GM19238 (cell line): ENCODE measurements around the gene TP53RK.
A peak's percentile ranks its signal among the peaks of the same experiment; 100 is the strongest.

Experiments used
- DNase-seq: peaks from one replicate; pipeline ENCODE4 v3.0.0; 2011; ENCODE audit warnings: low spot score; ENCODE audit not compliant: insufficient read length

The TP53RK gene

DNA sequence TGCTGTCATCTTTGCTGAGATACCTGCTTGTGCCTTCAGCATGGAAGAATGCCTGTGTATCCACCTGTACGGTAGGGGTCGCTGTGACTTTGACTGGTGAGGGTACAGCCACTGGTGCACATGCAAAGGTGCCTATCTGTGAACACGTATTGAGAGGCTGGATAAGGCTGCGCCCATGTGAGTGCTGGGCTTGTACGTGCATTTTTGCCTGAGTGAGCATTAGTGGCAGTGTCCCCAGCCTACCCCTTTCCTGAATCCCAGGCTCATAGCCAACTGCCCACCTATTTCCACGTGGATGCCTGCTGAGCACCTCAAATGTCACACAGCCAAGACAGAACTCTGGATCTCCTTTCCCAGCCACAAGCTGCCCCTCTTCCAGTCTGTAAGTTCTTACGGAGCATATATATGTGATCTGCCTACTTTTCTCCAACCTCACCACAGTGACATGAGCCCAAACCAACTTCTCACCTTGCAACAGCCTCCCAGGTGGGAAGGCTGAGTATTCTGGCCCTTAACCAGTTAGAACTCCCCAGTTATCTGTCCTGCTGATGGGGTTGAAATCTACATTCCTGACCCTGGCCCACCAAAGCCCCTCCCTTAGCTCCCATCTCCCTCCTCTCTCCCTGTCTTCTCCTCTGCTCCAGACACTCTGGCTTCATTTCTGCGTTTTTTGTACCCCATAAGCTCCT is 19.1 kb upstream of the TP53RK start:
- DNase-seq, result no peak

DNA sequence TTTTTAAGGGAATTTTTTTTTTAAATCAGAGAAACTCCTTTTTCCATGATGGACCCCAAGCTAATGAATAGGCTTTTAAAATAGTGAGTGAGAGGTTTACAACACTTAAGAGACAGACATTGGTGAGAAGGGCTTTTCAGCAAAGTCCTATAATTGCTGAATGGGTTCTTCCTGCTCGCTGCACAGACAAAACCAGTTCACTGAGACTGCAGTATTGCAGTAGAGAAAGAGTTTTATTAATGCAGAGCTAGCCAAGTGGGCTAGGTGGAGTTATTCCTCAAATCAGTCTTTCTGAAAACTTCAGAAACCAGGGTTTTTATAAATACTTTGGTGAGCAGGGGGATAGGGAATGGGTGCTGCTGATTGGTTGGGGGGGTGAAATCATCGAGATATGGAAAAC is 17.0 kb upstream of the TP53RK start:
- no peak for DNase-seq

DNA sequence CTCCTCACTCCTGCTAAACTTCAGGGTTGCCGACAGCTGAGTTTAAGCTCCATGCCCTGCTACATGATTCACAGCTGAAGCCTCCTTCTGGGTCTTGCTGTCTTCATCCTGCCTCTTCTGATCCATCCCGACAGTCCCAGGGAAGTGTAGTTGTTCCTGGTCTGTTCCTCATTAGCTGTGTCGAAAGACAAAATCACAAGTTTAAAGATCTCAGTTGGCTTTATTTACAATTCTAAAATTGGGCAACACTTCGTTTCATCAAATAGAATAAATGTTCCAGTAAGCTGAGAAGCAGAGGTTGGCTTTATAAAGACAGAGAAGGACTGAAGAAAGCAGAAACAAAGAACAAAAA is 16.1 kb upstream of the TP53RK start:
- DNase-seq, result no peak

DNA sequence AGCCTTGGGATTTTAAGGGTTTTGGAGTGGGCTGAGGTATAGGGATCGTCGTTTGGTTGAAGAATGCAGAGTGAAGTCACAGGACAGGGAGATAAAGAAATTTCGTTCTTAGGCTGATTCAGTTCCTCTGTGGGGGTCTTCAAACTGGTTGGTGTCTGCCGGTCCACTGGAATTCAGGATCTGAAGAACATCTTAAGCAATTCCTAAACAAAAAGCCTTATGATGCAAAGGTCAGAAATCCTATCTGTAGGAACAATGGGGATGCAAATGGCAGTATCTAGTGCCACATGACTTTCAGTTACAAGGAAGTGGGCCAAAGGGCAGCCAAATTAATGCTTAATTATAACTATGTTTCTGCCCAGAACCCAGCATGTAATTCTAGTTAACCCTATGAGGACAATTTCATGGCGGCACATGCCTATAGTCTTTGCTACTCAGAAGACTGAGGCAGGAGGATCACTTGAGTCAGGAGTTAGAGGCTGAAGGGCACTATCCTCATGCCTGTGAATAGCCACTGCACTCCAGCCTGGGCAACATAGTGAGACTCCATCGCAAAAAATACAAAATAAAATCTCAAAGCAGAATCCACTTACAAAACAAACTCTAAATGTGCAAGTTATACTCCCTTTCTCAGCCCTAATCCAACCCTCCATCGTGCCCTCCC is 15.6 kb upstream of the TP53RK start:
- no peak for DNase-seq

DNA sequence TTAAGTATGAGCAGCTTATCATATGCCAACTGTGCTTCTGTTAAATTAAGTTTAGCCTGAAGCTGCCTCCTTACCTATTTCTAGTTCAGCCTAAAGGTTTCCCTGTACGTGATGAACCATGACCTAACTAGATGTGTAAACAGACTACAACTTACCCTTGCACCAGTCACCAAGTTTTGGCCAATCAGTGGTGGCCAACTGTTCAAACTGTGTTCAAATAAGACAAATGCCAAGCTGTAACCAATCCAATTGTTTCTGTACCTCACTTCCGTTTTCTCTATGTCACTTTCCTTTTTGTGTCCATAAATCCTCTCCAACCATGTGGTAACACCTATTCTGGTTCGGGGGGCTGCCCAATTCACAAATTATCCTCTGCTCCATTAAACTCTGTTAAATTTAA is 14.2 kb upstream of the TP53RK start:
- DNase-seq, result no peak

DNA sequence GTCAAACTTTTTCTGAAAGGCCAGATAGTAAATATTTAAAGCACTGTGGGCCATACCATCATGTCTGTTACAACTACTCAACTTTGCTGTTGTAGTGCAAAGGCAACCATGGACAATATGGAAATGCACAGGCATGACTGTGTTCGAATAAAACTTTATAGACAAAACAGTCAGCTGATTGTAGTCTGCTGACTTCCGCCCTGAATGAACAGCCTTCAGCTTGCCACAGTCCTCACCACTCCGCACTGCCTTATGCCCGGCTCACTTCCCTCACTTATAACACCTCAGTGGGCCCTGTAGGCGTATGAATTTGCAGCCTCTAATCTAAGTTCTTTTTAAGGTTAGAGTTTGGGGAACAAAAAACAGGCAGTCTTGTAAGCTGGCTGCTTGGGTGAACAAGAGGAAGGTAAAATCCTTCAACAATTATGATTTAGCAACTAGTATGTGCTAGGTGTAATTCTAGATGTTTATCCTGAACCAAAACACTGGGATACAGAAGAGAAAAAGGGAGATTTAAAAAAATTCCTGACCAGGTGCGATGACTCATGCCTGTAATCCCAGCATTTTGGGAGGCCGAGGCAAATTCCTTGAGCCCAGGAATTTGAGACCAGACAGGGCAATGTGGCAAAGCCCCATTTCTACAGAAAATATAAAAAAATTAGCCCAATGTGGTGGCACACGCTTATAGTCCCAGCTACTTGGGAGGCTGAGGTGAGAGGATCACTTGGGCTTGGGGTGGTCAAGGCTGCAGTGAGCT is 13.4 kb upstream of the TP53RK start:
- DNase-seq, result no peak

DNA sequence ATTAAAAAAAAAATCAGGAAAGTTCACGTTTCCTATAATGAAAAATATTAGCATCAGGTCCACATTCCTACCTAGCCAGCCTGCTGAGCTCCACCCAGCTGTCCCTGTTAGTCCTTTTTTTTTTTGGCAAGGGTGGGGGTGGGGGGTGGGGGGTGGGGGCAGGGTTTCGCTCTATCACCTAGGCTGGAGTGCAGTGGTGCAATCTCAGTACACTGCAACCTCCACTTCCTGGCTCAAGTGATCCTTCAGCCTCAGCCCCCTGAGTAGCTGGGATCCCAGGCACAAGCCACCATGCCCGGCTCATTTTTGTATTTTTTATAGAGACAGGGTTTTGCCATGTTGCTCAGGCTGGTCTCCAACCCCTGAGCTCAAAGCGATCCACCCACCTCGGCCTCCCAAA is 12.7 kb upstream of the TP53RK start:
- no peak for DNase-seq

DNA sequence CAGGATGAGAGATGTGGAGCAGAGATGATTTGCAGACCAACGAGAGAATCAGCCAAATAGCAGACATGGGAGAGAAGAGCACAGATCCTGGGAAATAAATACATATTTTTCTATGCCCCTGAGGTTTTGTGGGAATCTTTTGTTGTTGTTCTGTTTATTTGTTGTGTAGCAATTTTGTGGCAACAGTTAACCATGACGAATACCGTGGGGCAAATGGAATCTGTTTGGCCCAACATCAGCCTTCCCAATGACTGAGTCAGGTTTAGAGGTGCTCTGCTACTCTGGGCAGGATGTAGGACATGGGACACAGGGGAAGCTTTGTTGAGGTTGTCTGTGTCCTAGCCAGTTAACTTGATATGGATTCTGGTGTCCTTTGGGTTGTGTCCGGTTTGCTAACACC is 12.3 kb upstream of the TP53RK start:
- DNase-seq, result no peak

DNA sequence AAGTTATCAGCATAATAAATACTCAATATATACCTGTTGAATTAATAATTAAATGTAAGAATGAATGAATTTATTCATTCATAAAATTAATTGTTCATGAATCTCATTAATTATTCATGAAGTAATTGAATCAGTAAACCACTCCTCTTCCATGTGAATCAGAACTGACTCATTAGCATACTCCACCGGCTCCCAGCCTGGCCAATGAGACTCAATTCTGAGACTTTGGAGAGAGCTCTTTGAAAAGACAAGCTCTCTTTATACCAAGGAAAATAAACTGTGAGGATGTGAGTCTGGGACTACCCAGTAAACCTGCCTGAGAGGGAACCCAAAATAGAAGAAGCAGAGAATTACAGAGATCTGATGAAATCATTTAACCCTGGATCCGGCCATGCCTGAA is 11.8 kb upstream of the TP53RK start:
- DNase-seq, result no peak

DNA sequence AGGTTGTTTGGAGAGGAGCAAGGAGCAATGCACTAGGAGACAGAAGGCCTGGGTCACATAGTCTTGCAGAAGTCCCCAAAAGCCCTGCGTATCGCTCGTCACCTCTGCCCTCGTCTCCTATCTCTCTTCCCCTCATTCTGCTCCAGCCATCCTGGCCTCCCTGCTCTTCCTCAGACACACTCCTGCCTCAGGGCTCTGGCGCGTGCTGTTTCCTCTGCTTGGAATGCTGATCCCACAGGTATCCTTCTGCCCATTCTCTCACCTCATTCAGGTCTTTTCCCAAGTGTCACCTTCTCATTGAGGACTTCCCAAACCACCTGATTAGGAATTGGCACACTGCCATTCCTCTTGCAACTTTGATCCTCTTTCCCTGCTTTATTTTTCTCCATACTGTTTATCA is 11.2 kb upstream of the TP53RK start:
- no peak for DNase-seq

DNA sequence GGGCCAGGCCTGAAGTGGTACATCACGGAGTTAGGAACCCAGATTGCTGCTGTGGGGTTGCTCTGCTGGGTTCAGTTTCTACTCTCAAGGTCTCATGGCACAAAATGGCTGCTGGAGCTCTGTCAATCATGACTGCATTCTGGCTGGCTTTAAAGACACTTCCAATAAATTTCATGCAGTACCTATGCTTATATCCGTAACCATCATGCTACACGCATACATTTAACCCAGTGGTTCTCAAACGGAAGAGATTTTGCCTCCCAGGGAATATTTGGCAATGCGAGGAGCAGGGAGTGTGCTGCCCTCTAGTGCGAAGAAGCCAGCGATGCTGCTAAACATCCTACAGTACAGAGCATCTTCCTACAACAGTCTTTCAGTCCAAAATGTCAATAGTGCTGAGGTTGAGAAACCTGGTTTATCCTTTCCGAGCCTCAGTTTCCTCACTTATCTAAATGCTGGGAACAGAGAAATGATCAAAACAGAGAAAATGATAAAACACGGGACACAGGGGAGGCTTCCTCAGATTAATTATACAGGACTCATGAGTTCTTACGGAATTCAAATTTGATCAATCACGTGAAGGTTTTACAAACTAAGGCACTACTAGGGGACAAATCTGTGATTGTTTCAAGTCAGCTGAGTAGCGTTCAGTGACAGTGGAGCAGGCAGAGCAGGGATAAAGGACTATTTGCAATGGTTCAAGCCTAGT is 10.6 kb upstream of the TP53RK start:
- no peak for DNase-seq

DNA sequence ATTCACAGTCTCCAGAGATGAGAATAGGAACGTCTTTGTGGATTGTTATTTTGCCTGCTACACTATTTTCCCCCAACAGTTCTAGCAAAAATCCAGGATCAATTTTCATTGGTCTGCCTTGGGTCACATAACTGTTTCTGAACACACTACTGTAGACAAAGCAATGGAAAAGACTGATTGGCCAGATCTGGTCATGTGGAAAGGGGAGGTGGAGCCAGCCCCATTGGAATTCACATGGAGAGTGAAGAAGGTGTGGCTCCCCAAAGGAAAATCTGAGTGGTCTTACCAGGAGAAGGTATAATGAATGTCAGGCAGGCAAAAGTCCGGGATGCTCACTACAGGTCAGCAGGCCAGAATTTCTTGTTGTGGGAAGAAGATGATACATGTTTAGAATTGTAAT is 9.5 kb upstream of the TP53RK start:
- no peak for DNase-seq

DNA sequence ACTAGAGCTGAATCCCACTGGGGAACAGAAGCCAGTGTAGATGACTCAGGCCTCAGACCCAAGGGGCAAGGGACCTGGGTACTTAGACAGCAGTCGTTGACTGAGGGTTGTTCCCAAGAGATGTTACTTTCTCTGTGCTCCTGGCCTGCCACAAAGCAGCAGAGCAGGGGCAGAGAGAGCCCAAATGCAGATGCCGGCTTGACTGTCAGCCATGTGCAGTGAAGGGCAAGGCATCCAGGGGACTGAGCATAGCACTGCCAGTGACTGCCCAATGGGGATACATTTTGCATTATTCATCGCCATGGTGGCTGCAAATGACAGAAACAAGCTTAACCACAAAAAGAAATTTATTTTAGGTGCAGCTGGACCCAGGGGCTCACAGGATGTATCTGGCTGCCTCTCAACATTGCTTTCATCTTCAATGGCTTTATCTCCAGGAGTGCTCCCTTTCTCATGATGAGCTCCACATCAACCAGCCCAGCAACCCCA is 7.6 kb upstream of the TP53RK start:
- DNase-seq, result no peak

DNA sequence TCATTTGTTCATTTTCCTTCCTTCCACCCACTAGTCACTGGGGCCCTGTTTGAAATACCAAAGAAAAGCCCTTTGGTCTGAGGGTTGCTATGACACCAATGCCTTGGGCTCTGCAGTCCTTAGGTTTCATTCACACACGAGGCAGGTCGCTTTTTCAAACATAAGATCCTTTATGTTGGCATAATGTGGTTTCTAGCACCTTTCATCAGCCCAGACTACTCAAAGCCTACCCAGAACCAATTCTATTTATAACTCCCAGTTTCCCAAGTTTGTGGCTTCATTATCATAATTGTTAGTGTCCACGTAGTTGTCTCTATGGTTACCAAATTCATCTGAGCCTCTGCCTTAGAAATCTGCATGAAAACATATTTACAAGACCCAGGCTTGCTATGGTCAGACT is 6.6 kb upstream of the TP53RK start:
- no peak for DNase-seq

DNA sequence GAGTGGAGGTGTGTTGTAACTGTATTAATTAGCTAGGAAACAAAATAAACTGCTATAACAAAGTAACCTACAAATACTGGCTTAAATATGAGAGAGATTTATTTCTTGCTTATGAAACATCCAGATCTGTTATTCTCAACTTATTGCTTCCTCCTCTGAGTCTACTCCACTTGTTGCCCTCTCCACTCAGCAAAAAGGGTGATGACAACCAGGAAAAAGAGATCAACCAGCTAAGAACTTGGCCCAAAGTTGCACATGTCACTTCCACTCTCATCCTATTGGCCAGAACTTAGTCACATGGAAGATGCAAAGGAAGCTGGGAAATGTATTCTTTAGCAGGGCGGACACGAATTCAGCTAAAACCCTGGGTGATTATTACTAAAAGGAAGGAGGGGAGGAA is 5.2 kb upstream of the TP53RK start:
- DNase-seq, result no peak

DNA sequence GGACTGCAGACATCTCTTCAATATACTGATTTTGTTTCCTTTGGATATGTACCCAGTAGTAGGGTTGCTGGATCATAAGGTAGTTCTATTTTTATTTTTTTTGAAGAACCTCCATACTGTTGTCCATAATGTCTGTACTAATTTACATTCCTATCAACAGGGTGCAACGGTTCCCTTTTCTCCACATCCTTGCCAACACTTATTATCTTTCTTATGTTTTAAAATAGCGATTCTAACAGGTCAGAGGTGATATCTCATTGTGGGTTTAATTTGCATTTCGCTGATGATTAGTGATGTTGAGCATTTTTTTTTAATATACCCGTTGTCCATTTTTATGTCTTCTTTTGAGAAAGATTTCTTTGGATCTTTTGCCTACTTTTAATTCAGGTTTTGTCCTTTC is 2.0 kb upstream of the TP53RK start:
- DNase-seq, result no peak

DNA sequence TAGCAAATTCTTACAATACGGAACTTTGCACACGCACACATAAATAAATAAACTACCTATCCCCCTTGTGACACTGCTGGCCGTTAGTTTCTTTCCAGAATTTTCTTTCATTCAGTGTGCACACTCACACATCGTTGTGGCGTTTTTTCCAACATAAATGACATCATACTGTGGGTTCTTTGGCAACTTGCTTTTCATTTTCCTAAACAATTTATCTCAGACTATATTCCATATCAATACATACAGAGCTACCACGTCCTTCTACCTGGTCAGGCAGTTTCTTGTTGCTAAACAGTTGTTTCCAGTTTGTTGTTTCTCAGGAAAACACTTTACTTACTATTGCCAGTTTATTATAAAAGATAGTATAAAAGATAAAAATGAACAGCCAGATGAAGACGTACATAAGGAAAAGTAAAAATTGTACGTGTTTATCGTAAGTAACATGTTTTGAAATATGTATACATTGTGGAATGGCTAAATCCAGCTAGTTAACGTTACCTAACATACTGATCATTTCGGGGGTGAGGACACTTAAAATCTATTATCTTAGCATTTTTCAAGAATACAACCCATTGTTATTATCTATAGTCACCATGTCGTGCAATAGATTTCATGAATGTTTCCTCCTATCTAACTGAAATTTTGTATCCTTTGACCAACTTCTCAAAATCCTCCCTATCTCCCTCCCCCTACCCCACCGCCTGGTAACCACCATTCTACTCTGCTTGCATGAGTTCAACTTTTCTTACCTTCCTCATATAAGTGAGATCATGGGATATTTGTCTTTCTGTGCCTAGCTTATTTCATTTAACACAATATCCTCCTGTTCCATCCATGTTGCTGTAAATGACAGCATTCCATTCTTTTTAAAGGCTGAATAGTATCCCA is 1.2 kb upstream of the TP53RK start:
- DNase-seq, result no peak

DNA sequence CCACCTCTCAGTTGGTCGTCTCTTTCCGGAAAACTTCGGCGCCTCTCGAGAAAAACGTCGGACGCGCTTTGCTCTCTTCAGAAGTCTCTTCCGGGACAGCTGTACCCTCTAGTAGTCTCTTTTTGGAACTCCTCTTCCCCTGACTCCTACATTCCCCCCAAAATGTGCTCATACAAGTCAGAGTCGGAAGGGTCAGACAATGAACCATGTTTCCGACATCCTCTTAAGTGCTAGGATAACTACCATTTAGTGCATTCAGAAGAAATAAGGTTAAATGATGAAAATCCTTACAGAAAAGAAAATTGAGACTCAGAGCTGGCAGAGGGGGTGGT is 476 bp upstream of the TP53RK start:
- no peak for DNase-seq

DNA sequence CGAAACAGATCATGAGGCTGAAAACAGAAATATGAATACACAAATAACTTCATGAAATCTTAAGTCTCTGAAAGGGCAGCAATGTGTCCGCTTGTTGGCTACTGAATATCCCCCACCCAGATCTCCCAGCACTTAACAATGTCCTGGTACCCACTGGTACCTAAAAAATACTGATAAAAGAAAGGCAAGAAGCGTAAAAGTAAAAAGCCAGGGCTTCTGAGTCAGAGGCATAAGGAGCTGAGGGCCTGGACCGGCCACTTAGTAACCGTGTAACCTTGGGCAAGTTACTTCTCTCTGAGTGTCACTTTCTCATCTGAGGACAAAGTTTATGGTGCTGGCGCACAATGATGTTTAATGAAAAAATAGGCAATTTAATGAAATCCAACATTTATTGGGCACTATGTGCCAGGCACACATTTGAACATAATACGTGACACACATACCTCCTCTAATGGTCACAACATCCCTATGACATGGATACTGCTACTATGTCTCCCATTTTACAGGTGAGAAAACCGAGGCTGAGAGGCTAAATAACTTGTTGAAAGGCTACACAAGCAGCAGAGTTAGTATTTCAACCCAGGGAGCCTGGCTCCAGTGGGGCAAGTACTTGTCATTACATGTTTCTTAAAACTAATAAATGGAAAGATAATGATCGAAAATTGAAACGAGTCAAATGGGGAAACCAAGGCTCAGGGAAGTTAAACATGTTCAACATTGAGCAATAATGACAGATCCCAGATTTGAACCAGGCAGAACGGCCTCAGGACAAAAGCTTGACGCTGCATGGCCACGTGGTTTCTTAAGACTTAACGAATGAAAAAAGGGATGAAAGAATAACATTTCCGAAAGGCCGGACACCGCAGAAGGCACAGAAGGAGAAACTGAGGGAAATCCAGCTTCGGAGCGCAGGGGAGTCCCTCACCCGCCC is 828 bp downstream of the TP53RK start:
- peak; percentile 7 for DNase-seq
